Hematopoietic multipotent progenitor cell treated with erythropoietin and hydrocortisone succinate and interleukin-3 and kit ligand, for 4 days (in vitro differentiated cells): Measurements from ENCODE around the gene CEP43.

Experiments
- DNase-seq: peaks from one replicate; pipeline ENCODE4 v3.0.0-alpha.2; 2015

The CEP43 gene, protein sequence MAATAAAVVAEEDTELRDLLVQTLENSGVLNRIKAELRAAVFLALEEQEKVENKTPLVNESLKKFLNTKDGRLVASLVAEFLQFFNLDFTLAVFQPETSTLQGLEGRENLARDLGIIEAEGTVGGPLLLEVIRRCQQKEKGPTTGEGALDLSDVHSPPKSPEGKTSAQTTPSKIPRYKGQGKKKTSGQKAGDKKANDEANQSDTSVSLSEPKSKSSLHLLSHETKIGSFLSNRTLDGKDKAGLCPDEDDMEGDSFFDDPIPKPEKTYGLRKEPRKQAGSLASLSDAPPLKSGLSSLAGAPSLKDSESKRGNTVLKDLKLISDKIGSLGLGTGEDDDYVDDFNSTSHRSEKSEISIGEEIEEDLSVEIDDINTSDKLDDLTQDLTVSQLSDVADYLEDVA

DNA sequence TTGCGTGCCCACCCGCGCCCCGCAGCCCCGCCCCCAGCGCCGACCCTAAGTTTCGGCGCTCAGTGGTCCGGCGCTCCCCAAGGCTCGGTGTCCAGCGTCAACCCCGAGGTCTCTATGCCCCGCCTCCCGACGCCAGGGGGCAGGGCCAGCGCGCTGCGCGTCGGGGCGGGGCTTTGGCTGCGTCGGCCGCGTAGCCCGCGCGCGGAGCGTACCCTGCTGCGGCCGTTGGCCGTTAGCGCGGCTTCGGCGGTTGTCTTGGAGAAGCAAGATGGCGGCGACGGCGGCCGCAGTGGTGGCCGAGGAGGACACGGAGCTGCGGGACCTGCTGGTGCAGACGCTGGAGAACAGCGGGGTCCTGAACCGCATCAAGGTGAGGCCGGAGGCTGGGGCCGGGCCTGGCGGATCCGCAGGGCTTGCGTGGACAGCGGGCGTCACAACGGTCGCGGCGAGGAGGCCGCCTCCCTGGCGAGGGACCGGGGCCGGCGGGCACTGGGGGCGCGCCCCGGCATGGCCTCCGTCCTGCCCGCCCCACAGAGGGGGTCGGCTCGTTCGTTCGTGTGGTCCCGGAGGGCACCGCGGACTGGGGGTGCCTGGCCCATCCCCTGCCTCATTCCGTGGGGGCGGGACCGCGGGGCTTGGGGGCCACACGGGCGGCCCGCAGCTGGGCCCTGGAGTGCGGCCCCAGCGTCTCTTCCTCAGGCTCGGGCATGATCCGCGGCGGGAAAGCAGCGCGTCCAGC lies at the start of gene CEP43:
TSS of gene CEP43 (plus strand) at position 253 of the 739 bp plus-strand sequence. CDS start at position 269, 16 bp downstream.
- peak; percentile 98 for DNase-seq

DNA sequence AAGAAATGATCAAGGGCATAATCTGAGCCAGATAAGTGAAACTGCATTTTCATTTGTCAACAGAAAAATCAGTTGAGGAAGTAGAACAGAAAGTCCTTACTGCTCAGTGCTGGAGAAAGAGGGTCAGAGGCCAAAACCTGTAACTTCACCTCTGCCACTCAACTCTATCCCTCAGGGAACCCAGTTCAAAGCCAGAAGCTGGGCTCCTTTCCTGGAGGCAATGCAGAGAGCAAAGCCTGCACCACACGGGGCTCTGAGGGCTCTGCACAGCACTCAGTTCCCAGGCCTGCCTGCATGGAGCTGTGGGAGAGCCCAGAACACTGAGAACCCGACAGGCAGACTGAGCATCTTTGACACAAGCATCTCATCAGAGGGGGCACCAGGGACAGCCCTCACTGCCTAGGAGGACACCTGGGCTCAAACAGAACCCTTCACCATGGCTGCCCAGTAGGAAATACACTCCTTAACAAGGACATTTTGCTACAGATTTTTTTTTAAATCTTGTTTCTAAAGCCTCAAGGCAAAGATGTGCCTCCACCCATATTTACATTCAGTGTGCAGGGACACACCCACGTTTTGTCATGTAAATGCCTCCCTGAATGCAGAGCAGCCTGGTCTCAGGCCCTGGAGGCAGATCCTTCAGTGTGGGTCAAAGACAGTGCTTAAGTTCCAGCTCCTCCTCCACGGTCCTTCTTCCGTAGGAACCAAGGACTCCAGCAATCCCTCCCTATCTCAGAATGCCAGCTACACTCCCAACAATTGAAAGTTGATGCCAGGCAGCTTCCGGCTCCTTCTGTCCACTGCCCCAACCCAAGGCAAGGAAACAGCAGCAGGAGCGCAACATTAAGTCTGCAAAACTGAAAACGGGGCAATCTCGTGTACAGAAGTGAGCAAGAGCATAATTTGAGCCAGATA lies 49.4 kb upstream of the CEP43 start:
- no peak for DNase-seq

DNA sequence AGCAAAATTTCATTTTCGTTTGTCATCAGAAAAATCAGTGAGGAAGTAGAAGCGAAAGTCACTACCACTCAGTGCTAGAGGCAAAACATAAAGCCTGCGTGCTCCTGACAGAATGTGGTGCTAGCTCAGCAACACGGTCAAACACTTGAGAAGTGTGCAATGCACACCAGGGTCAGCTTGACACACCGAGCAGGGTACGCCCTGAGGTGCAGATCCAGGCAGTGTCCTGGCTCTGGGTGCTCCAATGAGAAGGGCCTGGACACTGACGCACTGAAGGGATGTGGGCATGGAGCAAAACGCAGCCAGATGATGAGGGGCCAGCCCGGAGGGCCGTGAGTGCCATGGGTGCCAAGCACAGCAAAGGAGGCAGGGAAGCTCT lies 48.8 kb upstream of the CEP43 start:
- DNase-seq: no peak

DNA sequence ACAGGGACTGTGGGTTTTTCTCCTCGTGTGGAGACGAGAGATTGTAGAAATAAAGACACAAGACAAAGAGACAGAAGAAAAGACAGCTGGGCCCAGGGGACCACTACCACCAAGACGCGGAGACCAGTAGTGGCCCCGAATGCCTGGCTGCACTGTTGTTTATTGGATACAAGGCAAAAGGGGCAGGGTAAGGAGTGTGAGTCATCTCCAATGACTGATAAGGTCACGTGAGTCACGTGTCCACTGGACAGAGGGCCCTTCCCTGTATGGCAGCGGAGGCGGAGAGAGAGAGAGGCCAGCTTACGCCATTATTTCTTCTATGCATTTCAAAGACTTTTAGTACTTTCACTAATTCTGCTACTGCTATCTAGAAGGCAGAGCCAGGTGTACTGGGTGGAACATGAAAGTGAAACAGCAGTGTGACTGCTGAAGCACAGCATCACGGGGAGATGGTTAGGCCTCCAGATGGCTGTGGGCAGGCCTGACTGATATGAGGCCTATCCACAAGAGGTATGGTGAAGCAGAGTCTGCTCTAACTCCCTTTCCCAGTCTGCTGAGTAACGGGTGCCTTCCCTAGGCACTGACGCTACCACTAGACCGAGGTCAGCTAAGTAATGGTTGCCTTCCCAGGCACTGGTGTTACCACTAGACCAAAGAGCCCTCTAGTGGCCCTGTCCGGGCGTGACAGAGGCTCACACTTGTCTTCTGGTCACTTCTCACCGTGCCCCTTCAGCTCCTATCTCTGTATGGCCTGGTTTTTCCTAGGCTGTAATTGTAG lies 48.1 kb upstream of the CEP43 start:
- peak; percentile 83 for DNase-seq

DNA sequence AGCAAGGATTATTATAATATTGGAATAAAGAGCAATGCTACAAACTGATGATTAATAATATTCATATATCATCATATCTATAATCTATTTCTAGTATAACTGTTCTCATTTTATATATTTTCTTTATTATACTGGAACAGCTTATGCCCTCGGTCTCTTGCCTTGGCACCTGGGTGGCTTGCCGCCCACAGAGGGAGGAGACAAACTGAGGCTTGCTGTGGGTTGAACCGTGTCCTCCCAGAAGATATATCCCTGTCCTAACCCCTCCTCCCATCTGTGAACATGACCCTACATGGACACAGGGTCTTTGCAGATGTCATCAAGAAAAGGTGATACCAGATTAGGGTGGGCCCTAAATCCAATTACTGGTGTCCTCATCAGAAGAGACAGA lies 47.5 kb upstream of the CEP43 start:
- no peak for DNase-seq

DNA sequence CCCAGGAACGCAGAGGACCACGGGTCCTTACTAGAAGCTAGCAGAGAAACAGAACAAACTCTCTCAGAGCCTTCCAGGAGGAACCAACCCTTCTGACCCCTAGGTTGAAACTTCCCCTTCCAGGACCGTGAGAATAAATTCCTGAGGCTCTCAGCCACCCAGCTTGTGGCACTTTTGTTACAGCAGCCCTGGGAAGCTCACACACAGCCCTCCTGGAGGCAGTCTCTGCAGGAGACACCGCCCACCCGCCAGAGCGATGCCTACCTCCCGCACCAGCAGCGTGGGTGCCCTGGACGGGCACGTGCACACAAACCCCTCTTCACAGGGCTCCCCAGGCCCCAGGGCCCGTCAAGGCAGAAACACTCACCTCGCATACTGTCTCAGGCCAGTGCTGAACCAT lies 47.1 kb upstream of the CEP43 start:
- no peak for DNase-seq

DNA sequence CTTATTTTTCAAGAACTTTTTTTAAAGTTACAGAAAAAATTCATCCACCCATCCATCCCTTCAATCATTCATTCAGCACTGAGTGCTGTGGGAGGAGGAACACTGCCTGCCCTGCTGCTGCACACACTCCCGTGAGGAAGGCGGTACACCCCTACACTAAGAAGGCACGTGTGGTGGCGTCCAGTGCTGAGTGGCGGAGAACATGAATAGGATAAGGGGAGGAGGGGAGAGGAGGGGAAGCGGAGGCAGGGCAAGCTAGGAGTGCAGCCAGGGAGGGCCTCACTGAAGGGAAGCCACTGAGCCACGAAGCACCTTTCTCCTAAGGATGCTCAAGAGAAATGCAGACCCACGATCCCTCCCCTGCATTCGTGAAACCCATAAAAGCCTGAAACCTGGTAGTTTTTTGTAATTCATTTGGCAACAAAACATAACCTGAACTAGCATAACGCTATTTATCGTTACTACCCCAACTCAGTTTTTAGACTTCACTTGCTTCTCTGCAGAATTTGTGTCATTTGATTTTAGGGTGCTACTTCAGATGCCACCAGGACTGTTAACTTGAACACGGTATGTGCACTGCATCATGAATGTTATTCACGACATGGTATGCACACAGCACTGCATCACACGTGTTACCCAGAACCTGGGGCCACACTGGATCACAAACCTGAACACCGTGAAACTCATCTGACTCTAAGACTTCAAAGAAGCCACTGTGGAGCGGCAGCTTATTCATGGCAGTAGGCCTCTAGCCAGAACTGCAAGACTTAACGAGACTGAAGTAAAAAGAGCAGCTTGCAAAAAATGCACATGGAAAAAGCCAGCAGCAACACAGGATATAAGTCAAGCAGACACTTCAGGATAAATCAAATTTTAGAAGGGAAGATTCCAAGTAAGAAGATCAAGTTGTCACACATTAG lies 46.4 kb upstream of the CEP43 start:
- DNase-seq: no peak

DNA sequence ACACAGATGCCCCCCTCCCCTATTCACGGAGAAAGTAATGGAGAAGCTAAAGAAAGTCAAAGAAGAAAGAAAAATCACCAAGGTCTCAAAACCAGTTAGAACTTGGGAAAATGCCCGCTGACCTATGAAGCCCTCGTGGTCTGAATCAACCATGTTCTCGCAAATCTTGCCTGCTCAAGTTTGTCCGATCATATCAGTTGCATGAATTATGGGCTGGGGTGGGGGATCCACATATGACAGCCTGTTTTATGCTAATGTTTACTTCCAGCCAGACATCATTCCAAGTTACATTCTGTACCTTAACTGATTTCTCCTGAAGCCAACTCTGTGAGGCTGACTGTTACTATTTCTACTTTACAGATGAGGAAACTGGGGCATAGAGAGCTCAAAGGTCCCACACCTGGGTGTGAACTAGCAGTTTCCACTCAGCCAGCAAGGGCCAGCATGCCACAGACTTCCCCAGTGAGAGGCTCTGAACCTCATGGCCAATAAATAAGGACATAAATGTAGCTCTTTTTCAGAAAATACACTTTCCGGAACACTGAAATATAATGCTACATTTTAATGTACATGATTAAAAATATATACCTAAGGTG lies 45.0 kb upstream of the CEP43 start:
- no peak for DNase-seq

DNA sequence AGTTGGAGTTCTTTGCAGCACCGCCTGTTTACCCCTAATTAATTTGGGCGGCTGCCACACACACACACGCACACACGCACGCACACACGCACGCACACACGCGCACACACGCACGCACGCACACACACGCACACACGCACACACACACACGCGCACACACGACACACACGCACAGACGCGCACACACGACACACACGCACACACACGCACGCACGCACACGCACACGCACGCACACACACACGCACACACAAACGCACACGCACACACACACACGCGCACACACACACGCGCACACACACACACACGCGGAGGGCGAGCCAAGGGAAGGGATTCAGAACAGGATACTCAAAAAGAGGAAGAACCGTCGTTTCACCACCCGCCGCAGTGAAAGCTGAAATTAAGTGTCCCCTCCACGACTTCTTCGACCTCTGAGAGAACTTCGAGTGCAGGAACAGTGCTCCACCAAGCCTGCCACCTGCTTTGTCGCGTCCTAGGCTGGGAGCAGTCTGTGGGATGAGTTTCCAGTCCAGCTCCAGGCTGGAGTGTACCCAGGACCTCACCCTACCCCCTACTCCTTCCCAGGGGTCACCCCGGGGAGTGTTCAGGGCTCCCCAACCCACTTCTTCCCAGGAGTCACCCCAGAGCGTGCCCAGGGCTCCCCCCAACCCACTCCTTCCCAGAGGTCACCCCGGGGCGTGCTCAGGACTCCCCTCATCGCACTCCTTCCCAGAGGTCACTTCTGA lies 43.9 kb upstream of the CEP43 start:
- DNase-seq: peak; percentile 90

DNA sequence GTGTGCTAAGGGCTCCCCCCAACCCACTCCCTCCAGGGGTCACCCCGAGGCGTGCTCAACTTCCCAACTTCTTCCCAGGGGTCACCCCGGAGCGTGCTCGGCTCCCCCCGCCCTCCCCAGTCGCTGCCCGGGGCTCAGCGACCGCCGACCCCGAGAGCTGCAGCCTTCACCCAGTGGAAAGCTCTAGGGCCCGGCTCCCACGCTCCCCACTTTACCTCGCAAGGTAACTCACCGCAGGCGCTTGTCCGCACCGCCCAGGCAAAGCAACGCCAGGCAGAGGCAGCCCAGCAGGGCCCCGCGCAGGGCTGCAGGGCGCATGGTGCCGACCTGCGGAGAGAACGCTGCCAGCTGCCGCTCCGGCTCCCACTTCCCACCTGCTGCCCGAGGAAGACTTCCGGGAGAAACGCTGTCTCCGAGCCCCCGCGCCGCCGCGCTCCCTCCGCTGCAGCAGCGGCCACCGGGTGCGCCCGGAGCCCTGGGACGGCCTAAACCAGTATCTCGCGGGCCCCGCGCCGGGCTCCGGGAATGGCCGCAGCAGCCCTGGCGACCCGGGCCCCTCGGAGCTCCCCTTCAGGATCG lies 43.2 kb upstream of the CEP43 start:
- DNase-seq: peak; percentile 56

DNA sequence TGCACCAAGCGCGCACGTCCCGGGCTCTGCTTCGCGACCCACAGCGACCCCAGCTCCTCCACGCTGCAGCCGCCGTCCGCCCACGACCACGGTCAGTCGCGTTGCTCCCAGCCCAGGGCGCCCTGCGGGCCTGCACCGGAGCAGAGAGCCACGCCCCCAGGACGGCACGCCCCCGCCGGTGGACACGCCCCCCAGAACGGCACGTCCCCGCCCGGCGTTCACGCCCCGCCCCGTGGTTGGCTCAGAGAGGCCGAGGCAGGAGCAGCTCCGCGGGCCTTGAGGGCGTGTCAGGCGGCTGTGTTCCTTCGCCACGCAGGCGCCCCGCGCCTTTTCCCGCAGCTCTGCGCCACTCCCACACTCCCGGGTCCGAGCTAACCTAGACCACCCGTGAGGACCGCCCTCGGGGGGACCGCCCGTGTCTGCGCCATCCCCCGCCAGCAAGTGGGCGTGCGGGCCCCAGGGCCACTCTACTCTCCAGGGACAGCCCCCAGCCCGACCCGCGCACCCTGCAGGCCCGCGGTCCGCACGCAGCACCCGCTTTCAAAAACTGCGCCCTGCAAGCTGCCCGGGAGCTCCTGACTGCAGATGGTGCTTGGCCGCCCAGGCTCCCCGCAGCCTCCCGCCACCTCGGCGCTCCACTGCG lies 42.6 kb upstream of the CEP43 start, which contains the start of gene RNASET2:
TSS of gene RNASET2 (minus strand) at position 107 of the 643 bp plus-strand sequence. CDS start 368 bp downstream, outside the sequence.
- DNase-seq: peak; percentile 96

DNA sequence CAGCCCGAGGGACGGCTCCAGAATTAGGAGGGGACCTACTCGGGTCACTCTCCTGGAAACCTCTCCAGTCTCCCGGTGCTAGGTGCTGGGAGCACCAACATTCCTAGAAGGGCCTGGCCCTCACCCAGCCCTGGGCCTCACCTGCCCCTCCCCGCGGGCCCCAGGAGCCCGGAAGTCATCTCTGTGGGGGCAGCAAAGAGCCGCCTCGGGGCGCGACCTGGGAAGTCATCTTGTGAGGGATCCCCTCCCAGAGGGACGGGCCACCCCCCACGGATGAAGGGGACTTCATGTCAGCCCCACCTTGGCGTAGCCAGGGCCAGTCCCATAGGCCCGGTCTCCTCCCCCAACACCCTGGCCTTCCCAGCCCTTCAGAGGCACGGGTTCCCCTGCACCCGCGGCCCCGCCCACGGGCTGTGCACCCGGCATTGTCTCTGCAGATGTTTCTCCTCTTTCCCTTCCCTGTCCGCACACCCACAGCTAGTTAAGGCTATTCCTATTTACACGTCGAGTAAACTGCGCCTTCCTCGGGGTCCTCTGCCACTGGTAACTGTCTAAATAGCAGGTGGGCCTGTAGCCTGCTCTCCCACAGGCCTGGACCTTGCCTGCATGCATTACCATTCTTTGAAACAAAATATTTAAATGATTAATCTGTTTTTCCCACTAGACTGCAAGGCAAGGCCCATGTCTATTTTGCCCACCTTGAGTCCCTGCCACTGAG lies 42.0 kb upstream of the CEP43 start:
- peak; percentile 65 for DNase-seq

DNA sequence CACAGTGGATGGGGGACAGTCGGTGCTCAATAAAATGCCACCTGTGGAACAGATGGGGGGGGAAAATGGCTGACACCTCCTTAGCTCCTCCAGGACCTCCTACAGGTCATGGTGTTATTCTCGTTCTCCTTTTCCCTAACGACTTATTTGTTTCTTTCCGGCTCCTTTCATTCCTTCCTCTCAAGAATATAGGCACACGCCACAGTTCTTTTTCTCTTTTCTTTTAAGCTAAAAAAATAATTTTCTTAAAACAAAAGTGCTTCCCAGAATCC lies 41.5 kb upstream of the CEP43 start:
- DNase-seq: no peak

DNA sequence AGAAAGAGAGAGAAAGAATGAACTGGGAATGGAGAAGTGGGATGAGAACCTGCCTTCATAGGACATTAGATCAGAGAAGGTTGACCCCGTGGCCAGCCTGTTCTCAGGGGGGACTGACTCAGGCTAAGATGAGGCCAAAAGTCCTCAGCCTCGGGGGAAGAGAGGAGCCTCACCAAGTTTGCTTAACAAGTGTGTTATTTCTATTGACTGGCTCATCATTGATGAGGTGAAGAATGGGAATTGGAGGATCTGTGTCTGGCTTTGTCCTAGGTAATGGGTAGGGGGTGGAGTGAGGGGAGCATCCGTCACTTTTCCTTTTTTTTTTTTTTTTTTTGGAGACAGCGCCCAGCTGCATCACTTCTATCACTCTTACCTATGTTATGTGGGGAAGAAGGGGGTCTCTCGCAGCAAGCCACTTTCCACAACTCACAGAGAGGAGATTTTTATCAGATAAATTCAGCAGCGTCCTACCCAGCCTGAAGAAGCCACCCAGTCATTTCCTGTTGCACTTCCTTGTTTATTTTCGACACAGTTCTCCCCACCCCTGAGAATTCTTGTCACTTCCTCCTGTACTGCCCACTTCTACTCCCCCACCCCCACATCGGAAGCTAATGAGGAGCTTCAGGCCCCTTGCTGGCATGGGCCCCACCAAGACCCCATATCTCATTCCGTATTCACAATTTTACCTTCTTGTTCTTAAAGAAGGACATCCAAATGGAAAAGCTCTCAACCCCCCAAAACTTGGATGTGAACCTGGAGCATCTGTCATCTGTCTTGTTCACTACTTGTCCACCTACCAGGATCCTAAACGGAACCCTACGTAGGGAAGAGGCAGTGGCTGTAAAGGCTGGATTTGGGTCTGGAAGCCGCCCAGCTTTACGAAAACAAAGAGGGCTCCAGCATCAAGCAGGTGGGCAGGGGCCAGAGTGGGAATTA lies 40.0 kb upstream of the CEP43 start:
- DNase-seq: peak; percentile 82

DNA sequence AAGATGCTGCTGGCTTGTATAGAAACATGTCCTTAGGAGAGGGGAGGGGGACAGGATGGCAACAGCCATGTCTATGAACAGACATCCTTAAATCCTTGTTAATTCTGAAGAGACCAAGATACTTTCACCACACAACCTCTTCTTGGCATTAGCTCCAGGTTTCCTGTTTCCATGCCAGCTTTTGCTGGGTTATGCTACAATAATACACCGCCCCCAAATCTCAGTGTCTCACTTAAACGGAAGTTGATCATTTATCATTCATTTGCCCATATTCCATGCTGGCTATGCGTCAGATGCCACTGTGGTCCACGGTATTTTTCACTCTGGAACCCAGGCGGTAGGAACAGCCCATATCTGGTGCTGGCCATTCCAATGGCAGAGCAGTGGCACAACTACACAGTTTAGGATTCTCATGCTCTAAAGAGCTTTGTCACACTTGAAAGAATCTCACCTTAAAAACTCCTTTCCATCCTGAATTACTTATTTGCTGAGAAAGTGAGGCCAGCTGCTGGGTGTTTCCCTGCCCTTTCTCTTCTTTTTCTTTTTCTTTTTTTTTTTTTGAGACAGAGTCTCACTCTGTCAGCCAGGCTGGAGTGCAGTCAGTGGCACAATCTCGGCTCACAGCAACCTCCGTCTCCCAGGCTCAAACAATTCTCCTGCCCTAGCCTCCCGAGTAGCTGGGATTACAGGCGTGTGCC lies 39.1 kb upstream of the CEP43 start:
- DNase-seq: no peak

DNA sequence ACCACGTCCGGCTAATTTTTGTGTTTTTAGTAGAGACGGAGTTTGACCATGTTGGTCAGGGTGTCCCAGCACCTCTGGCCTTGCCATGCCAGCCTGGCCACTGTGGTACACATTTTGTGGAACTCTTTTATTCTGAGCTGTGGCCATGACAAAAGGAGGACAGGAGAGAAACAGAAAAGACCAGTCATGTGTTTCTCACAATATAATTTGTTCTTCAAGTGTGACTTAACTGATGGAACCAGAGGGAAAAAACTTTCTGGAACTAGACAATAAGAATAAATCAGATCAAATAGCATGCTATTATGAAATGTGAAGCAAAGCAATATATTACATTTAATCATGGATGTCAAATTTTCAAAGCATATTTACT lies 38.6 kb upstream of the CEP43 start:
- DNase-seq: no peak

DNA sequence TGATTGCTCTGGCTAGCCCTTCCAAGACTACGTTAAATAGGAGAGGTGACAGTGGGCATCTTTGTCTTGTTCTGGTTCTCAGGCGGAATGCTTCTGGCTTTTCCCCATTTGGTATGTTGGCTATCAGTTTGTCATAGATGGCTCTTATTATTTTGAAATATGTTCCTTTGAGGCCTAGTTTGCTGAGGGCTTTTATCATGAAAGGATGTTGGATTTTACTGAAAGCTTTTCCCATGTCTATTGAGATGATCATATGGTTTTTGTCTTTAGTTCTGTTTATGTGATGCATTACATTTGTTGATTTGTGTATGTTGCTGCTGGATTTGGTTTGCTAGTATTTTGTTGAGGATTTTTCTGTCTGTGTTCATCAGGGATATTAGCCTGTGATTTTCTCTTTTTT lies 32.9 kb upstream of the CEP43 start:
- no peak for DNase-seq
